ENCODE data around the gene ESRRG.

The ESRRG gene

DNA sequence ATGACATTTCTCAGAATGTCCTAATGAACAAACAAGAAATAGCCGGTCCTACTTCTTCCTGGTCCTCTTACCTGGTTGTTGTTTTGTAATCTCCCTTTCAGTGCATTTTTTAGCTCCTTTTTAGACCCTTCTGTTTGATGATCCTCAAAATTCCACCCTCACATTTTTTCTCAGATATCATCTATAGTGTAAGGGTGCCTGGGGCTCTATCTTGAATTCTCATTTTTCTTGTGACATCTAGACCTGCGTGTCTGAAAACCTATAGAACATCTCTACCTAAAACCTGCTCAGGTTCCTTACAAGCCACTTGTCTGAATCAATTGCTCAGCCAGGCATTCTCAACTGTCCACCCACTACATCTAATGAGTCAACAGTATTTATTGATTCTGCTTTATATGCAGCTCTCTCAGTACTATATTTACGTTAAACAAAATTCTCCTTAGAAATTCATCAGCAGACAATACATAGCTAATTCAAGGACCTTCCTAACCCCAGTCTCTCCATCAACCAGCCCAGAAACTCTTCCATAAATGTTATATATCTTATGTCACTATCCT lies 263.5 kb downstream of the ESRRG start:
- no peak for TF ChIP-seq EZH2phosphoT487 (conservative IDR thresholded peaks at IDR 0.05; ENCODE audit: low read length)
- TF ChIP-seq, protein P1, sequence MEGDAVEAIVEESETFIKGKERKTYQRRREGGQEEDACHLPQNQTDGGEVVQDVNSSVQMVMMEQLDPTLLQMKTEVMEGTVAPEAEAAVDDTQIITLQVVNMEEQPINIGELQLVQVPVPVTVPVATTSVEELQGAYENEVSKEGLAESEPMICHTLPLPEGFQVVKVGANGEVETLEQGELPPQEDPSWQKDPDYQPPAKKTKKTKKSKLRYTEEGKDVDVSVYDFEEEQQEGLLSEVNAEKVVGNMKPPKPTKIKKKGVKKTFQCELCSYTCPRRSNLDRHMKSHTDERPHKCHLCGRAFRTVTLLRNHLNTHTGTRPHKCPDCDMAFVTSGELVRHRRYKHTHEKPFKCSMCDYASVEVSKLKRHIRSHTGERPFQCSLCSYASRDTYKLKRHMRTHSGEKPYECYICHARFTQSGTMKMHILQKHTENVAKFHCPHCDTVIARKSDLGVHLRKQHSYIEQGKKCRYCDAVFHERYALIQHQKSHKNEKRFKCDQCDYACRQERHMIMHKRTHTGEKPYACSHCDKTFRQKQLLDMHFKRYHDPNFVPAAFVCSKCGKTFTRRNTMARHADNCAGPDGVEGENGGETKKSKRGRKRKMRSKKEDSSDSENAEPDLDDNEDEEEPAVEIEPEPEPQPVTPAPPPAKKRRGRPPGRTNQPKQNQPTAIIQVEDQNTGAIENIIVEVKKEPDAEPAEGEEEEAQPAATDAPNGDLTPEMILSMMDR (IDR thresholded peaks at IDR 0.05; ENCODE audit: insufficient read depth, low read length, poor library complexity, severe bottlenecking): no peak
- no peaks in the 10 kb centered on the region for H4K20me1 ChIP-seq (ENCODE audit: low read depth, low read length)
- H3K27me3 ChIP-seq (ENCODE audit: low read length): no peaks in the 10 kb centered on the region
- no peak overlapping the region for H2AFZ ChIP-seq (ENCODE audit: low read depth, low read length, severe bottlenecking)
- no peaks in the 10 kb centered on the region for H3K36me3 ChIP-seq (ENCODE audit: low read length)
- H3K4me3 ChIP-seq (ENCODE audit: insufficient read depth, low read length, poor library complexity, severe bottlenecking): no peak overlapping the region
- no peak overlapping the region for H3K4me2 ChIP-seq (ENCODE audit: low read depth, low read length, poor library complexity, severe bottlenecking)
- H3K27ac ChIP-seq (ENCODE audit: low read depth, low read length): no peak overlapping the region
- H3K9me2 ChIP-seq (replicated peaks; ENCODE audit: insufficient read depth, low read length): no peaks in the 10 kb centered on the region
- H3K79me2 ChIP-seq (ENCODE audit: insufficient read depth, low read length): no peaks in the 10 kb centered on the region
- H3F3A ChIP-seq (ENCODE audit: insufficient read depth): no peaks in the 10 kb centered on the region
- H3K9ac ChIP-seq (ENCODE audit: low read length): no peak overlapping the region
- no peaks in the 10 kb centered on the region for H3K9me3 ChIP-seq (ENCODE audit: insufficient read depth, low read length)

DNA sequence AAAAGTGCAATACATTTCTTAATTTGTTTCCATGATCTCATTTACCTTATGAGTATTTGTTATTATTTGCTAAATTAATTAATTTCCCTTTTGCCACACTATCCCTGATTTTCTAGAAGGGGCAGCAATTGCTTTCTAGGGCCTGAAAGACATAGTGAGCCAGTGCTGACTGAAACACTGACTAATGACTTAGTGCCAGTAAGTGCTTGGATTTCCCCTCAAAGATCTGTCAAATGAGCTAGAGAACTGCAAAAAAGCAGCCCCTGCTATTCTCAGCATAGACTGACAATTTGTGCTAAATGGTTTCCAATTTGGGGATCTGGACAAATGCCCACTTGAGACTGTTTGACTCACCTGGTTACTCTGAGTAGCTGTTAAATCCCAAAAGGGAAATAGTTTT lies 264.4 kb downstream of the ESRRG start:
- no peak overlapping the region for H2AFZ ChIP-seq (ENCODE audit: low read depth, low read length, severe bottlenecking)
- H4K20me1 ChIP-seq (ENCODE audit: low read depth, low read length): no peaks in the 10 kb centered on the region
- no peaks in the 10 kb centered on the region for H3K79me2 ChIP-seq (ENCODE audit: insufficient read depth, low read length)
- H3K4me2 ChIP-seq (ENCODE audit: low read depth, low read length, poor library complexity, severe bottlenecking): no peak overlapping the region
- no peak overlapping the region for H3K9ac ChIP-seq (ENCODE audit: low read length)
- H3K27me3 ChIP-seq (ENCODE audit: low read length): no peaks in the 10 kb centered on the region
- H3K27ac ChIP-seq (ENCODE audit: low read depth, low read length): no peak overlapping the region
- TF ChIP-seq, protein P1 (IDR thresholded peaks at IDR 0.05; ENCODE audit: insufficient read depth, low read length, poor library complexity, severe bottlenecking): no peak
- TF ChIP-seq EZH2phosphoT487 (conservative IDR thresholded peaks at IDR 0.05; ENCODE audit: low read length): no peak
- H3K36me3 ChIP-seq (ENCODE audit: low read length): no peaks in the 10 kb centered on the region
- H3K9me3 ChIP-seq (ENCODE audit: insufficient read depth, low read length): no peaks in the 10 kb centered on the region
- H3K9me2 ChIP-seq (replicated peaks; ENCODE audit: insufficient read depth, low read length): no peaks in the 10 kb centered on the region
- H3F3A ChIP-seq (ENCODE audit: insufficient read depth): no peaks in the 10 kb centered on the region
- no peak overlapping the region for H3K4me3 ChIP-seq (ENCODE audit: insufficient read depth, low read length, poor library complexity, severe bottlenecking)

DNA sequence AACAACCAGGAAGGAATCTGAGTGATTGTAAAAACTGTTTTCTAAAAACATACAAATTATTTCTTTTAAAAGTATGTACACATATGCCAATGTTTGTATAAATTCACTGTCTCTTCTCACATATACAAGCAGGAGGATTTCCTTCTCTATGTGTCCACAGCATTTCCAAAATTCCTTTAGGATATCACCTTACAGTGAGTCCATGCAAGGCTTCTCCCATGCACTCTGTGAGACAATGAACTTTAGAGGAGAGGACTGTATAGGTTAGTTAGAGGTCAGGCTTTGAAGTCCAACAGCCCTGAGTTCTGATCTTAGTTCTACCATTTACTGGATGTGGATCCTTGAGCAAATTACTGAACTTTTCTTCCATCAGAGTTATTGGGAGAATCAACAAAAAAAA lies 265.9 kb downstream of the ESRRG start:
- Histone ChIP-seq H4K20me1 (ENCODE audit: low read depth, low read length) (no peaks in the 10 kb centered on the region), H3K36me3 (ENCODE audit: low read length) (no peaks in the 10 kb centered on the region), H3K9ac (ENCODE audit: low read length) (no peak overlapping the region), H3K9me3 (ENCODE audit: insufficient read depth, low read length) (no peaks in the 10 kb centered on the region), H3F3A (ENCODE audit: insufficient read depth) (no peaks in the 10 kb centered on the region), H3K9me2 (replicated peaks; ENCODE audit: insufficient read depth, low read length) (no peaks in the 10 kb centered on the region), H3K4me3 (ENCODE audit: insufficient read depth, low read length, poor library complexity, severe bottlenecking) (no peak overlapping the region), H3K27me3 (ENCODE audit: low read length) (no peaks in the 10 kb centered on the region), H3K79me2 (ENCODE audit: insufficient read depth, low read length) (no peaks in the 10 kb centered on the region), H2AFZ (ENCODE audit: low read depth, low read length, severe bottlenecking) (no peak overlapping the region), H3K27ac (ENCODE audit: low read depth, low read length) (no peak overlapping the region), H3K4me2 (ENCODE audit: low read depth, low read length, poor library complexity, severe bottlenecking) (no peak overlapping the region)
- TF ChIP-seq, protein P1 (IDR thresholded peaks at IDR 0.05; ENCODE audit: insufficient read depth, low read length, poor library complexity, severe bottlenecking): no peak
